SK-N-SH (cell line): Measurements from ENCODE around the gene ADGRE2.

ENCODE experiments used
- ELF1 ChIP-seq: IDR thresholded peaks from 2 replicates; pipeline ENCODE4 v1.4.0; 2012
- EZH2phosphoT487 ChIP-seq: fragments of 200-600 bp; sonication (generic); IDR thresholded peaks from 2 replicates; pipeline ENCODE4 v1.6.1; 2017; ENCODE audit warnings: low read depth, mixed run types, mild to moderate bottlenecking, antibody characterized with exemption, moderate library complexity, borderline replicate concordance
- FOXM1 ChIP-seq: IDR thresholded peaks from 2 replicates; pipeline ENCODE4 v1.4.0; 2012; ENCODE audit warnings: low read depth, mild to moderate bottlenecking
- MEF2A ChIP-seq: IDR thresholded peaks from 2 replicates; pipeline ENCODE4 v1.4.0; 2012; ENCODE audit warnings: low read depth, borderline replicate concordance
- RFX5 ChIP-seq: IDR thresholded peaks from 2 replicates; pipeline ENCODE4 v1.6.1; 2012; ENCODE audit warnings: mild to moderate bottlenecking, improper control_type of control experiment, low read length
- TAF1 ChIP-seq: IDR thresholded peaks from 2 replicates; pipeline ENCODE4 v1.6.1; 2012; ENCODE audit warnings: low read depth, mild to moderate bottlenecking, low read length, moderate library complexity, borderline replicate concordance
- YY1 ChIP-seq: IDR thresholded peaks from 2 replicates; pipeline ENCODE4 v1.4.0; 2012; ENCODE audit warnings: low read depth, mild to moderate bottlenecking
- TF ChIP-seq, protein P1 (sequence below): fragments of 200-600 bp; sonication (generic); IDR thresholded peaks from 2 replicates; pipeline ENCODE4 v1.6.1; 2017; ENCODE audit warnings: antibody characterized with exemption, mild to moderate bottlenecking, moderate library complexity
- TF ChIP-seq, protein P2 (sequence below): fragments of 150-350 bp; IDR thresholded peaks from 2 replicates; pipeline ENCODE4 v1.6.1; 2017; ENCODE audit warnings: antibody characterized with exemption, low read length, low read depth, borderline replicate concordance

DNA sequence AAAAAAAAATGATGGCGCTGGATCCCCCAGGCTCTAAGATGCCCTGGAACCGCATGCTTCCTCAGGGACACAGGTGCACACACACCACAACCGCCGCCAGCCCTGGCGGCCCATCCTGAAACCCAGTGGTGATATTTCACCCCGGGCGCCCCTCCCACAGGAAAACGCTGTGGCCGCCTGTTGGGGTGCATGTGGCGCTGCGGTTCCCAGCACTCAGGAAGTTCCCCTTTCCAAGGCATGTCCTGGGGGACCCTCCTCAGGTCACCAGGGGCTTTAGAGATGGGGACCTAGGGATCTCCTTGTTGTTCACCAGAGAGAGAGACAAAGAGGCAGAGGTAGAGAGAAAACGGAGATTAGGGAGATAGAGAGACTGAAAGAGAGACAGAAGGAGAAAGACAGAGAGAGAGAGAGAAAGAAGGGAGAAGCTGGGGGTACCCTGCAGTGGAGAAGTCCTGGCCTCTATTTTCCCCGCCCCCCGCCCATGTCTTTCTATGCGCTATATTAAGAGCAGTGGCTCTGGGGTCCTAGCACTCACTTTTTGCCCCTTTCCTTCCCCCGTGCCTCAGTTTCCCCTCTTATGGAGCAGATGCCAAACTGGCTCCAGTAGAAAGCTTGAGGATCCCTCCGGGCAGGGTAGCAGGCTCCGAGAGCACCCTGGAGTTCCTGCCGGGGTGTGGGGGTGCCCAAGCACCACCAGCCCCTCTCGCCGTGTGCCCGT lies 2.3 kb downstream of the ADGRE2 start:
- TF ChIP-seq TAF1: no peak
- TF ChIP-seq, protein P1, sequence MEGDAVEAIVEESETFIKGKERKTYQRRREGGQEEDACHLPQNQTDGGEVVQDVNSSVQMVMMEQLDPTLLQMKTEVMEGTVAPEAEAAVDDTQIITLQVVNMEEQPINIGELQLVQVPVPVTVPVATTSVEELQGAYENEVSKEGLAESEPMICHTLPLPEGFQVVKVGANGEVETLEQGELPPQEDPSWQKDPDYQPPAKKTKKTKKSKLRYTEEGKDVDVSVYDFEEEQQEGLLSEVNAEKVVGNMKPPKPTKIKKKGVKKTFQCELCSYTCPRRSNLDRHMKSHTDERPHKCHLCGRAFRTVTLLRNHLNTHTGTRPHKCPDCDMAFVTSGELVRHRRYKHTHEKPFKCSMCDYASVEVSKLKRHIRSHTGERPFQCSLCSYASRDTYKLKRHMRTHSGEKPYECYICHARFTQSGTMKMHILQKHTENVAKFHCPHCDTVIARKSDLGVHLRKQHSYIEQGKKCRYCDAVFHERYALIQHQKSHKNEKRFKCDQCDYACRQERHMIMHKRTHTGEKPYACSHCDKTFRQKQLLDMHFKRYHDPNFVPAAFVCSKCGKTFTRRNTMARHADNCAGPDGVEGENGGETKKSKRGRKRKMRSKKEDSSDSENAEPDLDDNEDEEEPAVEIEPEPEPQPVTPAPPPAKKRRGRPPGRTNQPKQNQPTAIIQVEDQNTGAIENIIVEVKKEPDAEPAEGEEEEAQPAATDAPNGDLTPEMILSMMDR: no peak
- TF ChIP-seq RFX5: no peak
- TF ChIP-seq, protein P2, sequence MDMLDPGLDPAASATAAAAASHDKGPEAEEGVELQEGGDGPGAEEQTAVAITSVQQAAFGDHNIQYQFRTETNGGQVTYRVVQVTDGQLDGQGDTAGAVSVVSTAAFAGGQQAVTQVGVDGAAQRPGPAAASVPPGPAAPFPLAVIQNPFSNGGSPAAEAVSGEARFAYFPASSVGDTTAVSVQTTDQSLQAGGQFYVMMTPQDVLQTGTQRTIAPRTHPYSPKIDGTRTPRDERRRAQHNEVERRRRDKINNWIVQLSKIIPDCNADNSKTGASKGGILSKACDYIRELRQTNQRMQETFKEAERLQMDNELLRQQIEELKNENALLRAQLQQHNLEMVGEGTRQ: no peak
- no peak for TF ChIP-seq ELF1
- TF ChIP-seq MEF2A: no peak
- TF ChIP-seq YY1: no peak
- no peak for TF ChIP-seq FOXM1
- TF ChIP-seq EZH2phosphoT487: no peak
